A673 (cell line): ENCODE measurements around the gene DOCK1.

Experiments
- CTCF ChIP-seq: fragments of 300-800, 200-600 bp; sonication (generic); conservative IDR thresholded peaks from 2 replicates; pipeline ENCODE4 v1.5.1; 2017; ENCODE audit warnings: low read depth, mild to moderate bottlenecking, antibody characterized with exemption, low read length, moderate library complexity, mixed read lengths
- EZH2 ChIP-seq: fragments of 200-600 bp; sonication (generic); IDR thresholded peaks from 2 replicates; pipeline ENCODE4 v1.6.1; 2017; ENCODE audit warnings: borderline replicate concordance, low read depth, mild to moderate bottlenecking, mixed read lengths, antibody characterized with exemption, low read length; ENCODE audit not compliant: poor library complexity, severe bottlenecking

DNA sequence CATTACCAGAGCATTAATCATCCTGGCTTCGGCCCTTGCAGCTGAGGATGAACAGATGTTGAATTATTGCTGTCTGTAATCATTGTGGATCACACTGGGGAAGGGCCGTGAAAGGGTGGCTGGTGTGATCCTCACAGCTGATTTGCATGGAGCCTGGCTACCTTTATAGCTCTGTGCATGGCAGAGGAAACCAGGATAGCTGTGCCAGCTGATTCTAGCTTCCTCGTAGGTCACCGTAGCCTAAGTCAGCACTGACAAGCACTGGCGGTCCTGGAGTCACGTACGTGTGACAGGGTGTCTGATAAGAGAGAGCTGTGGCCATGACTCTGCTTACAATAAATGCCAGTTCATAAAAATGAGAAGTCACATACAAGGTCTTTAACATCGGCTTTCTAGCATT lies 214.7 kb downstream of the DOCK1 start:
- TF ChIP-seq CTCF, result no peak
- TF ChIP-seq EZH2, result no peak
